WTC11 (cell line): ENCODE results near the gene AGPAT3. TPM values are rescaled to one million over a fixed set of nuclear protein-coding genes. Genes with fewer than 3 reads are reported as not detected.

ENCODE experiments used
- ATAC-seq: fragments of 200-7000 bp; cut with Tn5 transposase; 2 replicates; pipeline ENCODE4 v1.10.0; 2021; ENCODE audit warnings: mild to moderate bottlenecking, moderate library complexity
- CTCF ChIA-PET: fragments of 300-600 bp; sonication (Branson Sonifier 250); formaldehyde crosslinking; loops from one replicate; lab custom pipeline; 2021; ENCODE audit warnings: antibody characterized with exemption; lab: Charles Lee
- POLR2A ChIA-PET: fragments of 350-600 bp; sonication (Branson Sonifier 250); formaldehyde crosslinking; loops from one replicate; lab custom pipeline; 2021; ENCODE audit warnings: antibody characterized with exemption; lab: Charles Lee
- DNase-seq: peaks from one replicate; pipeline ENCODE4 v3.0.0; 2021; ENCODE audit warnings: low spot score
- H3K27ac Mint-ChIP-seq: 2 replicates; pipeline ENCODE4 v1.8.0; 2021; ENCODE audit warnings: mixed read lengths
- H3K27me3 Mint-ChIP-seq: 2 replicates; pipeline ENCODE4 v1.8.0; 2021; ENCODE audit warnings: low read depth, mild to moderate bottlenecking, moderate library complexity, mixed read lengths
- H3K36me3 Mint-ChIP-seq: 2 replicates; pipeline ENCODE4 v1.8.0; 2021; ENCODE audit warnings: mixed read lengths
- H3K4me1 Mint-ChIP-seq: 2 replicates; pipeline ENCODE4 v1.8.0; 2022; ENCODE audit warnings: mixed read lengths
- H3K4me3 Mint-ChIP-seq: 2 replicates; pipeline ENCODE4 v1.8.0; 2021; ENCODE audit warnings: mild to moderate bottlenecking, moderate library complexity, mixed read lengths
- H3K9me3 Mint-ChIP-seq: 2 replicates; pipeline ENCODE4 v1.8.0; 2021; ENCODE audit warnings: mixed read lengths
- EMX1 ChIP-seq: fragments of 250-450 bp; sonication (Bioruptor Pico); IDR thresholded peaks from 2 replicates; pipeline ENCODE4 v1.8.0; 2021; ENCODE audit warnings: mild to moderate bottlenecking
- FOXP1 ChIP-seq: sonication (generic); formaldehyde crosslinking; IDR thresholded peaks from 2 replicates; pipeline ENCODE4 v1.8.0; 2022; ENCODE audit warnings: missing genetic modification reagents, mild to moderate bottlenecking, moderate library complexity, borderline replicate concordance
- GABPB1 ChIP-seq: sonication (generic); formaldehyde crosslinking; IDR thresholded peaks from 2 replicates; pipeline ENCODE4 v1.8.1; 2023; ENCODE audit warnings: mild to moderate bottlenecking, missing genetic modification reagents
- GTF2I ChIP-seq: fragments of 250-450 bp; sonication (Bioruptor Pico); conservative IDR thresholded peaks from 2 replicates; pipeline ENCODE4 v1.4.0; 2021; ENCODE audit warnings: mild to moderate bottlenecking
- JAZF1 ChIP-seq: fragments of 250-450 bp; sonication (Bioruptor Pico); IDR thresholded peaks from 2 replicates; pipeline ENCODE4 v1.9.0; 2021; ENCODE audit warnings: moderate library complexity, mild to moderate bottlenecking, inconsistent platforms
- ZBTB21 ChIP-seq: sonication (generic); formaldehyde crosslinking; IDR thresholded peaks from 2 replicates; pipeline ENCODE4 v1.8.1; 2023; ENCODE audit warnings: mild to moderate bottlenecking, missing genetic modification reagents, borderline replicate concordance
- ZNF138 ChIP-seq: sonication (generic); formaldehyde crosslinking; conservative IDR thresholded peaks from 2 replicates; pipeline ENCODE4 v1.8.1; 2022; ENCODE audit warnings: mild to moderate bottlenecking, moderate library complexity, missing genetic modification reagents
- ZNF396 ChIP-seq: fragments of 250-450 bp; sonication (Bioruptor Pico); IDR thresholded peaks from 2 replicates; pipeline ENCODE4 v1.8.0; 2021; ENCODE audit warnings: mild to moderate bottlenecking, moderate library complexity, borderline replicate concordance
- ZNF671 ChIP-seq: fragments of 250-450 bp; sonication (Bioruptor Pico); IDR thresholded peaks from 2 replicates; pipeline ENCODE4 v1.8.0; 2021; ENCODE audit warnings: mild to moderate bottlenecking
- total RNA-seq: library from RNA; stranded (reverse); gene quantifications from 3 replicates; pipeline ENCODE4 v1.2.3, GENCODE V29; 2021
- TF ChIP-seq, protein P1 (sequence below): sonication (generic); formaldehyde crosslinking; IDR thresholded peaks from 2 replicates; pipeline ENCODE4 v1.8.0; 2022; ENCODE audit warnings: mild to moderate bottlenecking, missing genetic modification reagents
- TF ChIP-seq, protein P2 (sequence below): sonication (generic); formaldehyde crosslinking; IDR thresholded peaks from 2 replicates; pipeline ENCODE4 v1.8.1; 2023; ENCODE audit warnings: mild to moderate bottlenecking, missing genetic modification reagents, moderate library complexity
- TF ChIP-seq, protein P3 (sequence below): sonication (generic); formaldehyde crosslinking; IDR thresholded peaks from 2 replicates; pipeline ENCODE4 v1.8.0; 2022; ENCODE audit warnings: mild to moderate bottlenecking, missing genetic modification reagents
- TF ChIP-seq, protein P4 (sequence below): sonication (generic); formaldehyde crosslinking; IDR thresholded peaks from 2 replicates; pipeline ENCODE4 v1.8.0; 2022; ENCODE audit warnings: missing genetic modification reagents
- TF ChIP-seq, protein P5 (sequence below): sonication (generic); formaldehyde crosslinking; conservative IDR thresholded peaks from 2 replicates; pipeline ENCODE4 v1.8.1; 2023; ENCODE audit warnings: mild to moderate bottlenecking, low read depth, missing genetic modification reagents, moderate library complexity
- TF ChIP-seq, protein P6 (sequence below): sonication (generic); formaldehyde crosslinking; IDR thresholded peaks from 2 replicates; pipeline ENCODE4 v1.8.1; 2022; ENCODE audit warnings: mild to moderate bottlenecking, moderate library complexity, missing genetic modification reagents

AGPAT3 gene
- total RNA-seq, 1 experiment from 2014 or later = 5.6 TPM

DNA sequence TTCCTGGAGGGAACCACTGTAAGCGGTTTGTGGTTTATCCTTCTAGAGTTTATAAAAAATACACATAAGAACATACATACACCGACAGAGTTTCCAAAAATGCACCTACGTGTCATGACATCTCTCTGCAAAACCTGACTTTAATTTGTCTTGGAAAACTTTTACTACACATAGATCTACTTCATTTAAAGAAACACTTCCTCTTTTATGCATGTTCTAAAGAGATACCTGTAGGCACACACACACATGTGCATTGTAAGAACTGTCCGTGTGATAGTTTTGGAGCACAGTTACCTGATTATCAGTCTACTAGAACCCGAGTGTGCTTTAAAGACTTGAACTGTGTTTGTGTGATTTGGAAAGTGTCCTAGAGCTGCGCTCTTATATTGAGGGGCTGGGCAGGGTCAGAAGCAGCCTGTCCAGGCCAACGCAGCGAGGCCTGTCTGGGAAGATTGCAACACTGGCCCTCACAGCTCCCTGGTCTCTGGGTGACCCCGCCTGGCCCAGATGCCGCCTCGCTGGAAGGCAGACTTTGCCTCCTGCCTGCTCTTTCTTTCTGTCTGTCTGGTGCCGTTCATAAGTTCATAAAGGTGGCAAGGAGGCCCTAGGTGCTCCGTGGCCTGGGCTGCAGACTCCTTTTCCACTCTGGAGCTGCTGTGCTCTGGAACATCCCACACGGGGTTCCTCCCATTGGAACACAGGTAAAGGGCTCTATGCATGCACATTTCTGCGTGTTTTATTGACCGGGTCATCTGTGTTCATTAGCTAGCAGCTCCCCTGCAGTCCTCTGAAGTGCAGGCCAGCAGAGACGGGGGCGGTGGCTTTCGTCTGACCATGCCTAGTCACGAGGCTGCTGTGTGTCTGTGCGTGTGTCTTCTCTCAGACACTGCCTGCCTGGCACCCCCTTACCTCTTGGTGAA lies 46.3 kb downstream of the AGPAT3 start:
- CTCF ChIA-PET = no interaction called here
- H3K4me1 Mint-ChIP-seq = no peaks in the 10 kb centered on the region
- DNase-seq (no peak), ATAC-seq (no peak)
- no peak overlapping the region for H3K4me3 Mint-ChIP-seq
- POLR2A ChIA-PET = no interaction called here
- H3K36me3 Mint-ChIP-seq = no peaks in the 10 kb centered on the region
- TF ChIP-seq, protein P1, sequence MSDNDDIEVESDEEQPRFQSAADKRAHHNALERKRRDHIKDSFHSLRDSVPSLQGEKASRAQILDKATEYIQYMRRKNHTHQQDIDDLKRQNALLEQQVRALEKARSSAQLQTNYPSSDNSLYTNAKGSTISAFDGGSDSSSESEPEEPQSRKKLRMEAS (CRISPR knock-in tag) = no peak
- TF ChIP-seq EMX1 (CRISPR knock-in tag) (no peak), ZNF671 (CRISPR knock-in tag) (no peak), GABPB1 (peak; percentile 27; the same call in 1 of the 2 replicates)
- H3K27me3 Mint-ChIP-seq = no peaks in the 10 kb centered on the region
- peak overlapping the region; percentile 58; the same call in 1 of the 2 replicates for H3K27ac Mint-ChIP-seq
- H3K9me3 Mint-ChIP-seq = no peaks in the 10 kb centered on the region

DNA sequence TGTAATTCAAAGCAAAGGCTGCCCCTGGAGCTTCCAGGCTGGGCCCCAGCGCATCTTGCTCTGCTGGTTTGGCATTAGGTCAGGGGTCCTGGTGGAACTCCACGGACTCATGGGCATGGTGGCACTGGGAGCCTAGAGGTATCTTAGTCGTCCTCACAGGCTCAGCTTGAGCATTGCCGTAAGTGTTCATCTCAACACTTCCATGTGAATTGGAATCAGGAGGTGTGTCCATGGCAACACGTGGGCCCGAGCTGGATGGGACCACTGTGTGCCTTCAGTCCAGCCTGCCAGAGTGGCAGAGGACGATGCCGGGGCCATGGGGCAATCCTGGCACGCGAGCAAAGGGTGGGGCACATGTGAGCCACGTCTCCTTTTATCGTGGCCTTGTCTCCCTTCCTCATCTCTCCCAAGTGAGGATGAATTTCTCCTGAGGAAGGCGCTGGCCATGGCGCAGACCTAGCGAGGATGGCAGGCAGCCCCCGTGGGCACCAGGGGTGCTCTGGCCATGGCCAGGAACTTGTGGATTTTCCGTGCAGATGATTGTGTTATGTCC lies 47.0 kb downstream of the AGPAT3 start:
- ChIA-PET POLR2A (no interaction called here), CTCF (no interaction called here)
- no peak for ATAC-seq
- H3K36me3 Mint-ChIP-seq = no peaks in the 10 kb centered on the region
- no peak for TF ChIP-seq FOXP1 (CRISPR knock-in tag)
- no peak for TF ChIP-seq JAZF1 (CRISPR knock-in tag)
- TF ChIP-seq, protein P2, sequence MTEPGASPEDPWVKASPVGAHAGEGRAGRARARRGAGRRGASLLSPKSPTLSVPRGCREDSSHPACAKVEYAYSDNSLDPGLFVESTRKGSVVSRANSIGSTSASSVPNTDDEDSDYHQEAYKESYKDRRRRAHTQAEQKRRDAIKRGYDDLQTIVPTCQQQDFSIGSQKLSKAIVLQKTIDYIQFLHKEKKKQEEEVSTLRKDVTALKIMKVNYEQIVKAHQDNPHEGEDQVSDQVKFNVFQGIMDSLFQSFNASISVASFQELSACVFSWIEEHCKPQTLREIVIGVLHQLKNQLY (CRISPR knock-in tag) = no peak
- no peak overlapping the region for H3K4me3 Mint-ChIP-seq
- DNase-seq = no peak
- no peaks in the 10 kb centered on the region for H3K9me3 Mint-ChIP-seq
- no peak overlapping the region for H3K27ac Mint-ChIP-seq
- H3K4me1 Mint-ChIP-seq = no peaks in the 10 kb centered on the region
- no peaks in the 10 kb centered on the region for H3K27me3 Mint-ChIP-seq

DNA sequence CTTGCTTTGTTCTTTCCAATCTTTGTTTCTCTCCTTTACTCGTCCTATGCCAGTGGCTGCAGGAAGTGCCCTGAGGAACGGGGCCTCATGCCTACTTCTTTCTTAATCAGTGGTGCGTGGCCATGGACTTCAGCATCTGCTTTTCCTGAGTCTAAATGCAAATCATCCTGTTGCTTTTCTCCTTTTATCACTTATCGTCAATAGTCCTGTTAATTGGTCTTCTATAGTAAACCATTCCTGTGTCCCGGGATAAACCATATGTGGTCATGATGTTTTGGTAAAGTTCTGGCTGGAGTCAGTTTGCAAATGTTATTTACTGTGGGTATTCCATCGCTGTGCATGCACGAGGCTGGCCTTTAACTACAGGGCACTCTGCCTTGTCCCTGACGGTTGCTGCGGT lies 47.5 kb downstream of the AGPAT3 start:
- Mint-ChIP-seq H3K27me3 (no peaks in the 10 kb centered on the region), H3K36me3 (no peaks in the 10 kb centered on the region), H3K27ac (no peak overlapping the region), H3K4me3 (no peak overlapping the region), H3K9me3 (no peaks in the 10 kb centered on the region), H3K4me1 (no peaks in the 10 kb centered on the region)
- ChIA-PET POLR2A (no interaction called here), CTCF (no interaction called here)
- DNase-seq (no peak), ATAC-seq (no peak)
- TF ChIP-seq ZNF138 (CRISPR knock-in tag) (no peak), JAZF1 (CRISPR knock-in tag) (no peak), GTF2I (CRISPR knock-in tag) (no peak), ZBTB21 (CRISPR knock-in tag) (no peak), ZNF396 (CRISPR knock-in tag) (no peak)
- TF ChIP-seq, protein P3, sequence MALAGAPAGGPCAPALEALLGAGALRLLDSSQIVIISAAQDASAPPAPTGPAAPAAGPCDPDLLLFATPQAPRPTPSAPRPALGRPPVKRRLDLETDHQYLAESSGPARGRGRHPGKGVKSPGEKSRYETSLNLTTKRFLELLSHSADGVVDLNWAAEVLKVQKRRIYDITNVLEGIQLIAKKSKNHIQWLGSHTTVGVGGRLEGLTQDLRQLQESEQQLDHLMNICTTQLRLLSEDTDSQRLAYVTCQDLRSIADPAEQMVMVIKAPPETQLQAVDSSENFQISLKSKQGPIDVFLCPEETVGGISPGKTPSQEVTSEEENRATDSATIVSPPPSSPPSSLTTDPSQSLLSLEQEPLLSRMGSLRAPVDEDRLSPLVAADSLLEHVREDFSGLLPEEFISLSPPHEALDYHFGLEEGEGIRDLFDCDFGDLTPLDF (CRISPR knock-in tag) = no peak
- TF ChIP-seq, protein P4, sequence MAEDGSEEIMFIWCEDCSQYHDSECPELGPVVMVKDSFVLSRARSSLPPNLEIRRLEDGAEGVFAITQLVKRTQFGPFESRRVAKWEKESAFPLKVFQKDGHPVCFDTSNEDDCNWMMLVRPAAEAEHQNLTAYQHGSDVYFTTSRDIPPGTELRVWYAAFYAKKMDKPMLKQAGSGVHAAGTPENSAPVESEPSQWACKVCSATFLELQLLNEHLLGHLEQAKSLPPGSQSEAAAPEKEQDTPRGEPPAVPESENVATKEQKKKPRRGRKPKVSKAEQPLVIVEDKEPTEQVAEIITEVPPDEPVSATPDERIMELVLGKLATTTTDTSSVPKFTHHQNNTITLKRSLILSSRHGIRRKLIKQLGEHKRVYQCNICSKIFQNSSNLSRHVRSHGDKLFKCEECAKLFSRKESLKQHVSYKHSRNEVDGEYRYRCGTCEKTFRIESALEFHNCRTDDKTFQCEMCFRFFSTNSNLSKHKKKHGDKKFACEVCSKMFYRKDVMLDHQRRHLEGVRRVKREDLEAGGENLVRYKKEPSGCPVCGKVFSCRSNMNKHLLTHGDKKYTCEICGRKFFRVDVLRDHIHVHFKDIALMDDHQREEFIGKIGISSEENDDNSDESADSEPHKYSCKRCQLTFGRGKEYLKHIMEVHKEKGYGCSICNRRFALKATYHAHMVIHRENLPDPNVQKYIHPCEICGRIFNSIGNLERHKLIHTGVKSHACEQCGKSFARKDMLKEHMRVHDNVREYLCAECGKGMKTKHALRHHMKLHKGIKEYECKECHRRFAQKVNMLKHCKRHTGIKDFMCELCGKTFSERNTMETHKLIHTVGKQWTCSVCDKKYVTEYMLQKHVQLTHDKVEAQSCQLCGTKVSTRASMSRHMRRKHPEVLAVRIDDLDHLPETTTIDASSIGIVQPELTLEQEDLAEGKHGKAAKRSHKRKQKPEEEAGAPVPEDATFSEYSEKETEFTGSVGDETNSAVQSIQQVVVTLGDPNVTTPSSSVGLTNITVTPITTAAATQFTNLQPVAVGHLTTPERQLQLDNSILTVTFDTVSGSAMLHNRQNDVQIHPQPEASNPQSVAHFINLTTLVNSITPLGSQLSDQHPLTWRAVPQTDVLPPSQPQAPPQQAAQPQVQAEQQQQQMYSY (CRISPR knock-in tag) = no peak
- TF ChIP-seq, protein P5, sequence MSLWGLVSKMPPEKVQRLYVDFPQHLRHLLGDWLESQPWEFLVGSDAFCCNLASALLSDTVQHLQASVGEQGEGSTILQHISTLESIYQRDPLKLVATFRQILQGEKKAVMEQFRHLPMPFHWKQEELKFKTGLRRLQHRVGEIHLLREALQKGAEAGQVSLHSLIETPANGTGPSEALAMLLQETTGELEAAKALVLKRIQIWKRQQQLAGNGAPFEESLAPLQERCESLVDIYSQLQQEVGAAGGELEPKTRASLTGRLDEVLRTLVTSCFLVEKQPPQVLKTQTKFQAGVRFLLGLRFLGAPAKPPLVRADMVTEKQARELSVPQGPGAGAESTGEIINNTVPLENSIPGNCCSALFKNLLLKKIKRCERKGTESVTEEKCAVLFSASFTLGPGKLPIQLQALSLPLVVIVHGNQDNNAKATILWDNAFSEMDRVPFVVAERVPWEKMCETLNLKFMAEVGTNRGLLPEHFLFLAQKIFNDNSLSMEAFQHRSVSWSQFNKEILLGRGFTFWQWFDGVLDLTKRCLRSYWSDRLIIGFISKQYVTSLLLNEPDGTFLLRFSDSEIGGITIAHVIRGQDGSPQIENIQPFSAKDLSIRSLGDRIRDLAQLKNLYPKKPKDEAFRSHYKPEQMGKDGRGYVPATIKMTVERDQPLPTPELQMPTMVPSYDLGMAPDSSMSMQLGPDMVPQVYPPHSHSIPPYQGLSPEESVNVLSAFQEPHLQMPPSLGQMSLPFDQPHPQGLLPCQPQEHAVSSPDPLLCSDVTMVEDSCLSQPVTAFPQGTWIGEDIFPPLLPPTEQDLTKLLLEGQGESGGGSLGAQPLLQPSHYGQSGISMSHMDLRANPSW (CRISPR knock-in tag) = no peak
- TF ChIP-seq, protein P6, sequence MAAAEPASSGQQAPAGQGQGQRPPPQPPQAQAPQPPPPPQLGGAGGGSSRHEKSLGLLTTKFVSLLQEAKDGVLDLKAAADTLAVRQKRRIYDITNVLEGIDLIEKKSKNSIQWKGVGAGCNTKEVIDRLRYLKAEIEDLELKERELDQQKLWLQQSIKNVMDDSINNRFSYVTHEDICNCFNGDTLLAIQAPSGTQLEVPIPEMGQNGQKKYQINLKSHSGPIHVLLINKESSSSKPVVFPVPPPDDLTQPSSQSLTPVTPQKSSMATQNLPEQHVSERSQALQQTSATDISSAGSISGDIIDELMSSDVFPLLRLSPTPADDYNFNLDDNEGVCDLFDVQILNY (CRISPR knock-in tag) = no peak
